IMR-90 (cell line): ENCODE data around the gene PSPC1. TPM values are rescaled to one million over a fixed set of nuclear protein-coding genes. Genes with fewer than 3 reads are reported as not detected.

ENCODE experiments used
- ATAC-seq: fragments of 200-7000 bp; cut with Tn5 transposase; 2 replicates; pipeline ENCODE4 v1.9.1; 2020; ENCODE audit warnings: low read depth, mild to moderate bottlenecking, moderate library complexity
- BruUV-seq: library from RNA; stranded (reverse); fragments of 400-500 nt; replicated peaks from 2 replicates; lab custom pipeline; 2021; lab: Mats Ljungman, UMichigan
- CTCF ChIA-PET: fragments of 300-600 bp; formaldehyde crosslinking; extraction: SDS; loops from one replicate; lab custom pipeline; 2021; ENCODE audit warnings: antibody characterized with exemption; lab: Yijun Ruan, JAX
- POLR2A ChIA-PET: fragments of 300-600 bp; sonication (Branson Sonifier 250); formaldehyde crosslinking; loops from one replicate; lab custom pipeline; 2022; ENCODE audit warnings: antibody characterized with exemption; ENCODE audit not compliant: unreplicated experiment; lab: Charles Lee
- DNase-seq: peaks from one replicate; pipeline ENCODE4 v3.0.0; 2013
- H2AFZ ChIP-seq: replicated peaks from 2 replicates; pipeline ENCODE3; 2013; ENCODE audit warnings: low read length, mild to moderate bottlenecking; ENCODE audit not compliant: poor library complexity
- H2AK5ac ChIP-seq: 2 replicates; pipeline ENCODE4 v1.6.1; 2013; ENCODE audit warnings: low read depth, low read length, inconsistent platforms
- H2AK9ac ChIP-seq: replicated peaks from 2 replicates; pipeline ENCODE3; 2013; ENCODE audit warnings: mild to moderate bottlenecking, low read depth, low read length, moderate library complexity; ENCODE audit not compliant: poor library complexity
- H2BK120ac ChIP-seq: 2 replicates; pipeline ENCODE4 v1.6.1; 2013; ENCODE audit warnings: low read depth, low read length, inconsistent platforms
- H2BK15ac ChIP-seq: 3 replicates; pipeline ENCODE4 v1.6.1; 2013; ENCODE audit warnings: low read depth, low read length, inconsistent platforms
- H2BK20ac ChIP-seq: 2 replicates; pipeline ENCODE4 v1.6.1; 2013; ENCODE audit warnings: low read depth, mild to moderate bottlenecking, inconsistent platforms, low read length, moderate library complexity
- H2BK5ac ChIP-seq: 2 replicates; pipeline ENCODE4 v1.6.1; 2013; ENCODE audit warnings: mild to moderate bottlenecking, low read depth, low read length, inconsistent platforms; ENCODE audit not compliant: poor library complexity, severe bottlenecking
- H3K14ac ChIP-seq: replicated peaks from 2 replicates; pipeline ENCODE4 v1.6.1; 2013; ENCODE audit warnings: low read depth, low read length, inconsistent platforms
- H3K18ac ChIP-seq: 2 replicates; pipeline ENCODE4 v1.6.1; 2013; ENCODE audit warnings: low read depth, low read length, control low read depth
- H3K23ac ChIP-seq: 2 replicates; pipeline ENCODE4 v1.6.1; 2013; ENCODE audit warnings: low read depth, low read length, inconsistent platforms
- H3K27ac ChIP-seq: 2 replicates; pipeline ENCODE4 v1.5.1; 2013; ENCODE audit warnings: mild to moderate bottlenecking, control low read depth, low read length; ENCODE audit not compliant: insufficient read depth
- H3K27me3 ChIP-seq: 2 replicates; pipeline ENCODE4 v1.6.1; 2013; ENCODE audit warnings: low read length; ENCODE audit not compliant: control insufficient read depth, insufficient read depth
- H3K36me3 ChIP-seq: 2 replicates; pipeline ENCODE4 v1.6.1; 2013; ENCODE audit warnings: low read length, mixed read lengths; ENCODE audit not compliant: control insufficient read depth, insufficient read depth
- H3K4ac ChIP-seq: 2 replicates; pipeline ENCODE4 v1.6.1; 2013; ENCODE audit warnings: low read depth, low read length, inconsistent platforms
- H3K4me1 ChIP-seq: 2 replicates; pipeline ENCODE4 v1.6.1; 2013; ENCODE audit warnings: low read length, mixed read lengths; ENCODE audit not compliant: control insufficient read depth, insufficient read depth
- H3K4me2 ChIP-seq: 2 replicates; pipeline ENCODE4 v1.6.1; 2013; ENCODE audit warnings: low read depth, mild to moderate bottlenecking, control low read depth, low read length, moderate library complexity
- H3K4me3 ChIP-seq: 2 replicates; pipeline ENCODE4 v1.5.1; 2013; ENCODE audit warnings: low read depth, mild to moderate bottlenecking, control low read depth, low read length, moderate library complexity; ENCODE audit not compliant: insufficient read depth
- H3K56ac ChIP-seq: 2 replicates; pipeline ENCODE4 v1.6.1; 2013; ENCODE audit warnings: low read length, inconsistent platforms; ENCODE audit not compliant: insufficient read depth; ENCODE audit errors: extremely low read depth
- H3K79me1 ChIP-seq, 2 experiments: 2 replicates each; pipeline ENCODE4 v1.6.1; 2013; ENCODE audit warnings: low read length in 2 of 2, inconsistent platforms in 1 of 2, low read depth in 1 of 2
- H3K9ac ChIP-seq: 2 replicates; pipeline ENCODE4 v1.6.1; 2013; ENCODE audit warnings: low read depth, low read length, control low read depth
- H3K9me1 ChIP-seq: 2 replicates; pipeline ENCODE4 v1.6.1; 2013; ENCODE audit warnings: low read length, inconsistent platforms; ENCODE audit not compliant: insufficient read depth
- H3K9me3 ChIP-seq: 2 replicates; pipeline ENCODE4 v1.6.1; 2013; ENCODE audit warnings: low read length; ENCODE audit not compliant: control insufficient read depth, insufficient read depth
- H4K20me1 ChIP-seq: 2 replicates; pipeline ENCODE4 v1.6.1; 2013; ENCODE audit warnings: low read length, inconsistent platforms; ENCODE audit not compliant: insufficient read depth
- H4K5ac ChIP-seq: 2 replicates; pipeline ENCODE4 v1.6.1; 2013; ENCODE audit warnings: mild to moderate bottlenecking, low read depth, low read length, control low read depth
- H4K8ac ChIP-seq, 2 experiments: 2 replicates each; pipeline ENCODE4 v1.6.1; 2013; ENCODE audit warnings: low read depth in 2 of 2, low read length in 2 of 2, control low read depth in 1 of 2, inconsistent platforms in 1 of 2
- H4K91ac ChIP-seq: 2 replicates; pipeline ENCODE4 v1.6.1; 2013; ENCODE audit warnings: low read depth, low read length, inconsistent platforms; ENCODE audit not compliant: insufficient read depth
- CEBPB ChIP-seq: IDR thresholded peaks from 2 replicates; pipeline ENCODE4 v1.6.1; 2012; ENCODE audit warnings: low read depth, low read length, improper control_type of control experiment
- MXI1 ChIP-seq: IDR thresholded peaks from 2 replicates; pipeline ENCODE4 v1.6.1; 2012; ENCODE audit warnings: low read depth, mild to moderate bottlenecking, low read length, moderate library complexity, borderline replicate concordance
- WGBS, 2 experiments: methylation state at CpG; one replicate each; pipeline versions ENCODE4 v1.1.5 to v1.1.7; 2013; ENCODE audit warnings: missing lambda C conversion rate in 2 of 2; ENCODE audit not compliant: insufficient read length in 1 of 2; ENCODE audit errors: extremely low coverage in 2 of 2; 5-methylcytosine and 5-hydroxymethylcytosine counted together
- dilution Hi-C: fragments of 300-500 bp; cut with HindIII; formaldehyde crosslinking; loops from one replicate; pipeline ENCODE4 v1.14.3; 2018; ENCODE audit warnings: low sequenced_read_pairs; ENCODE audit not compliant: unreplicated experiment
- in situ Hi-C: fragments of 300-500 bp; cut with MboI; formaldehyde crosslinking; loops from 3 replicates; pipeline ENCODE4 v1.14.3; 2019; ENCODE audit warnings: low sequenced_read_pairs, inconsistent platforms, mixed read lengths
- intact Hi-C: fragments of 100-400 bp; cut with micrococcal nuclease; formaldehyde crosslinking; loops from 2 replicates; pipeline ENCODE4 v1.10.0; 2022
- polyA plus RNA-seq, 3 experiments: library from polyadenylated mRNA; depleted of rRNA; stranded (reverse); fragments of >200 nt; gene quantifications; 2 replicates each; pipeline ENCODE4 v1.2.3, GENCODE V29; 2012; ENCODE audit warnings: low replicate concordance in 1 of 3
- total RNA-seq: library from RNA; depleted of rRNA; stranded (reverse); fragments of >200 nt; gene quantifications from 2 replicates; pipeline ENCODE4 v1.2.3, GENCODE V29; 2012
- TF ChIP-seq, protein P1 (sequence below): conservative IDR thresholded peaks from 2 replicates; pipeline ENCODE4 v1.5.1; 2012; ENCODE audit warnings: mild to moderate bottlenecking, low read depth, low read length, improper control_type of control experiment
- TF ChIP-seq, protein P2 (sequence below): fragments of 150-350 bp; IDR thresholded peaks from 2 replicates; pipeline ENCODE4 v1.6.1; 2017; ENCODE audit warnings: mild to moderate bottlenecking, antibody characterized with exemption, low read length, low read depth

PSPC1 gene
- total and polyA plus RNA-seq, 2 of the 4 experiments (the other 2 are of a cell fraction), result 38.3 to 39.8 TPM

GRCh38 chr13:19663416-19663979 is 119.2 kb downstream of the PSPC1 start:
- no TSS peak for BruUV-seq
- no peak overlapping the region for H3K9ac ChIP-seq
- no peak overlapping the region for H2BK120ac ChIP-seq
- no peaks in the 10 kb centered on the region for H3K9me3 ChIP-seq
- H3K27ac ChIP-seq, result no peak overlapping the region
- TF ChIP-seq, protein P1, sequence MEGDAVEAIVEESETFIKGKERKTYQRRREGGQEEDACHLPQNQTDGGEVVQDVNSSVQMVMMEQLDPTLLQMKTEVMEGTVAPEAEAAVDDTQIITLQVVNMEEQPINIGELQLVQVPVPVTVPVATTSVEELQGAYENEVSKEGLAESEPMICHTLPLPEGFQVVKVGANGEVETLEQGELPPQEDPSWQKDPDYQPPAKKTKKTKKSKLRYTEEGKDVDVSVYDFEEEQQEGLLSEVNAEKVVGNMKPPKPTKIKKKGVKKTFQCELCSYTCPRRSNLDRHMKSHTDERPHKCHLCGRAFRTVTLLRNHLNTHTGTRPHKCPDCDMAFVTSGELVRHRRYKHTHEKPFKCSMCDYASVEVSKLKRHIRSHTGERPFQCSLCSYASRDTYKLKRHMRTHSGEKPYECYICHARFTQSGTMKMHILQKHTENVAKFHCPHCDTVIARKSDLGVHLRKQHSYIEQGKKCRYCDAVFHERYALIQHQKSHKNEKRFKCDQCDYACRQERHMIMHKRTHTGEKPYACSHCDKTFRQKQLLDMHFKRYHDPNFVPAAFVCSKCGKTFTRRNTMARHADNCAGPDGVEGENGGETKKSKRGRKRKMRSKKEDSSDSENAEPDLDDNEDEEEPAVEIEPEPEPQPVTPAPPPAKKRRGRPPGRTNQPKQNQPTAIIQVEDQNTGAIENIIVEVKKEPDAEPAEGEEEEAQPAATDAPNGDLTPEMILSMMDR, result no peak
- TF ChIP-seq, protein P2, sequence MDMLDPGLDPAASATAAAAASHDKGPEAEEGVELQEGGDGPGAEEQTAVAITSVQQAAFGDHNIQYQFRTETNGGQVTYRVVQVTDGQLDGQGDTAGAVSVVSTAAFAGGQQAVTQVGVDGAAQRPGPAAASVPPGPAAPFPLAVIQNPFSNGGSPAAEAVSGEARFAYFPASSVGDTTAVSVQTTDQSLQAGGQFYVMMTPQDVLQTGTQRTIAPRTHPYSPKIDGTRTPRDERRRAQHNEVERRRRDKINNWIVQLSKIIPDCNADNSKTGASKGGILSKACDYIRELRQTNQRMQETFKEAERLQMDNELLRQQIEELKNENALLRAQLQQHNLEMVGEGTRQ, result no peak
- TF ChIP-seq MXI1 (no peak), CEBPB (no peak)
- no peak overlapping the region for H2AFZ ChIP-seq
- ChIA-PET CTCF (no interaction called here), POLR2A (no interaction called here)
- H4K5ac ChIP-seq, result no peak overlapping the region
- no peaks in the 10 kb centered on the region; the same call in 1 of the 2 replicates for H4K20me1 ChIP-seq
- H2BK20ac ChIP-seq, result no peak overlapping the region
- H3K4me2 ChIP-seq, result no peak overlapping the region
- no peak overlapping the region for H3K18ac ChIP-seq
- no peak overlapping the region for H3K14ac ChIP-seq
- H4K8ac ChIP-seq, result no peak overlapping the region
- no peak for ATAC-seq
- WGBS, 2 experiments, result 95% methylated on average over 4 of the region's 13 CpGs; no CpG with 5 or more reads in 1 of the 2 experiments
- H2AK9ac ChIP-seq, result no peak overlapping the region
- H3K79me1 ChIP-seq, result peaks cover 3 to 4% of the 10 kb centered on the region in 2 experiments; a peak in 2 of 4 replicates
- dilution Hi-C loops (no loop called here), in situ Hi-C loops (loop anchor here (25.0 kb wide), 1 partner anchor 324 kb away; no protein-coding TSS in a partner anchor), intact Hi-C loops (no loop called here)
- no peak overlapping the region for H2AK5ac ChIP-seq
- peaks cover 4% of the 10 kb centered on the region; the same call in 1 of the 2 replicates for H3K9me1 ChIP-seq
- H2BK5ac ChIP-seq, result no peak overlapping the region
- no peak overlapping the region for H3K56ac ChIP-seq
- DNase-seq, result no peak
- H3K36me3 ChIP-seq, result peaks cover 59% of the 10 kb centered on the region
- no peak overlapping the region for H3K23ac ChIP-seq
- no peak overlapping the region for H2BK15ac ChIP-seq
- 0 out of 2 replicates have a peak, but pooled peaks cover 2% of the 10 kb centered on the region for H3K4me1 ChIP-seq
- H4K91ac ChIP-seq, result no peak overlapping the region
- H3K4ac ChIP-seq, result no peak overlapping the region
- no peak overlapping the region for H3K4me3 ChIP-seq
- H3K27me3 ChIP-seq, result no peaks in the 10 kb centered on the region
